Left lobe of liver (tissue), 2 donors: Measurements from ENCODE around the gene MKNK1. TPM values are rescaled to one million over a fixed set of nuclear protein-coding genes. Genes with fewer than 3 reads are reported as not detected.
A peak's percentile ranks its signal among the peaks of the same experiment; 100 is the strongest.

ENCODE experiments used
- ATAC-seq: fragments of 200-7000 bp; cut with Tn5 transposase; one replicate; pipeline ENCODE4 v1.9.1; 2020; ENCODE audit warnings: mild to moderate bottlenecking, moderate library complexity
- DNase-seq: peaks from one replicate; pipeline ENCODE4 v3.0.0-alpha.2; 2020; ENCODE audit warnings: low spot score
- total RNA-seq: library from RNA; stranded (reverse); gene quantifications from one replicate; pipeline ENCODE4 v1.2.1, GENCODE V29; 2021
- donor health status: DM: no; HTN: no; CAD: no; lungs with moderate emphysema.
- donor health status: DM: no; HTN: yes; CAD: no.

MKNK1 gene
- total RNA-seq, 1 donor from 2014 or later: 18.9 TPM

- no peak for DNase-seq
- no peak for ATAC-seq
These were observed 35.0 kb downstream of the MKNK1 start for GRCh38 chr1:46569116-46569515.

GRCh38 chr1:46568461-46568891 is 35.6 kb downstream of the MKNK1 start:
- ATAC-seq (no peak), DNase-seq (no peak)

- no peak for ATAC-seq
- DNase-seq: no peak
These were observed 40.7 kb downstream of the MKNK1 start for GRCh38 chr1:46563341-46563740.

GRCh38 chr1:46562498-46562897 is 41.6 kb downstream of the MKNK1 start:
- ATAC-seq (no peak), DNase-seq (no peak)

GRCh38 chr1:46558966-46559365 is 45.1 kb downstream of the MKNK1 start:
- ATAC-seq (no peak), DNase-seq (no peak)

- DNase-seq: no peak
- ATAC-seq: no peak
These were observed 45.7 kb downstream of the MKNK1 start for GRCh38 chr1:46558141-46558963.

- ATAC-seq (no peak), DNase-seq (no peak)
These were observed 46.7 kb downstream of the MKNK1 start for GRCh38 chr1:46557403-46557802.

DNA sequence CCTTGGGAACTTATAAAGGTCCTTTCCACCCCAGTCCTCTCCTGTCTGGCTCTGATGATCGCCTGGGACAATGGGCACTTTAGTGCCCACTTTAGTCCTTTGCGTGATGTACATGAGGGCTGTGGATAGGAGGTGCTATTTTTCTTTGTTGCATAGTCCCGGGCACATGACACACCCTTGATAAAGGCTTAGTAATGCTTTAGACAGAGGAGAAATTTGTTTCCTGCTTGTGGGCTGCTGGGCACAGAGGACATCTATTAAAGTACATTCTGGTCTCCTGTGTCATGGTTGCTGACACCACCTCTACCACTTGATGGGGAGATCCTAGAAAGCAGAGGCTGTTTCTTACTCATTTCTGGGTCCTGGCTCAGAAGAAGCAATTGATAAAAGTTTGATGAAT is 47.2 kb downstream of the MKNK1 start:
- ATAC-seq (no peak), DNase-seq (no peak)

DNA sequence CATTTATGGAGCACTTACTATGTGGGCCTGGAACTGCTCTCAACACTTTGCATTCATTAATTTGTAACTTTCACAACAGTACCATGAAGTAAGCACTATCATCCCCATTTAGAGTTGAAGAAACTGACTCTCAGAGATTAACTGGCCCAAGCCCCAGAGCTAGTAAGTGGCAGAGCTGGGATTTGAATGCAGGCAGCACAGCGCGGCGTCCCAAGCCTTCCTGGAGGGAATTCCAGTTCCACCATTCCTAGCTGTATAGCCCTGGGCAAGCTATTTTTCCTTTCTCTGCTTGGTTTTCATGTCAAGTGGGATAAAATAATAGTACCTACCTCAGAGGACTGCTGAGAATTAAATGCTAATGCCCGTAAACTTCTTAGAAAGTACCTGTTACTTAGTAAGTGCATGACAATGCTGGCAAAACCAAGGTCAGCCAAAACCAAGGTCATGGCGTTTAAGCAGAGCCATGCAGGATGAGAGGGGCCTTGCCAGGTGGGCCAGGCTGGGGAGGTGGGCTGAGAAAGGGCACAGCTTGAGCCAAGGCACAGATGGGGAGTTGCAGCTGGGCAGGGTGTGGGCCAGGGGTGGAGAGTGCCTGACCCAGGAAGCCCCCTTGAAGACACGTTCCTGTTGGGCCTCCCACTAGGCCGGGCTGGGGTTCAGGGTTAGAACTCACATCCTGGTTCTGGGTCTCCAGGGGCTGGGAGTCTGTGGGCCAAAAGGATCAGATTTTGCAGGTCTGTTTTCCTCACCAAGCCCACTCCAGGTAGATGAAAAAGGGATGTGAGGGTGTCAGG is 48.0 kb downstream of the MKNK1 start:
- DNase-seq (no peak), ATAC-seq (no peak)

DNA sequence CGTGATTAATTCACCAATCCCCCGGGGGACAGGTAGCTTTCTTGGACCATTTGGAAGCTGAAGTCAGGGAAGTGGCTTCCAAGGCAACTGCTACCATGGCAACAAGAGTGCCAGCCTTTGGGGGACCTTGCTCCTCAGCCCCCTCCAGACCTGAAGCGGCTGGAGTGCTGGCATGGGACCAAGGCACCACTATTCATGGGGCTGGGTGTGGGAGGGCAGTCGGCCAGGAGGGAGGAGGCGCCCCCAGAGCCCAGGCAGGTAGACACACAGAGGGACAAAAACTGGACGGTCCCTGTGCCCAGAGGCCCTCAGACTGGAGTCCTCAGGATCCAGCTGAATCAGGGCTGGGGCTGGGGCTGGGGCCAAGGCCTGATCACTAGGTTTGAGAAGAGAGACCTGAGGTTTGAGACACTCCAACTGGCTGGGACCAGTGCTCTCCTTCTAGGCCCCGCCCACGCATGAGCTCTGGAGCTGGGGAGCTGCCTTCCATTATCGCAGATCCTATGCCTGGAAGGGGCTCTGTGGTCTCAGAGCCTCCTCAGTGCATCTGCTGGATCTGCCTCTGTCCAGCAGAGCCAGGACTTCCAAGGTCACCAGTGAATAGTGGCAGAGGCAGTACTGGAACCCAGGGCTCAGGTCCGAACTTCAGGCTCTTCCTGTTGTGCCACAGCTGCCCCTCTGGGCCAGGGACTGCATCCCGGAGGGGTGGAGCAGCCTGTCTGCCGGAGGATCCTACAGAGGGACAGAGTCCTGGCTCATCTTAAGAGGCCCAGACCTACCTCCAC is 49.3 kb downstream of the MKNK1 start:
- ATAC-seq: no peak
- no peak for DNase-seq

- DNase-seq (no peak), ATAC-seq (no peak)
These were observed 49.9 kb downstream of the MKNK1 start for GRCh38 chr1:46554236-46554596.

DNA sequence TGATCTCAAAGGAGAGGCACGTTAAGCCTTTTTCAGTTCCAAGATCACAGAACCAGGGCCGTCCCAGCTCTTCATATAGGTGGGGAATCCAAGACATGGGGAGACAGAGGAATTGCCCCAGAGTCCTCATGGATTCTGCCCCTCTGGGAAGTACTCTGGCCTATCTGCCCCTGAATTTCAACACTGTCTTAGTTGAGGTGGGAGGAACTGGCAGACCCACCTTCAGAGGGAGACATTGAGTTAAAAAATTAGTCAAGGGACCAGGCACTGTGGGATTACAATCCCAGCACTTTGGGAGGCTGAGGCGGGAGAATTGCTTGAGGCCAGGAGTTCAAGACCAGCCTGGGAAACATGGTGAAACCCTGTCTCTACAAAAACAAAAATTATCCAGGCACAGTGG is 50.6 kb downstream of the MKNK1 start:
- DNase-seq (no peak), ATAC-seq (no peak)

DNA sequence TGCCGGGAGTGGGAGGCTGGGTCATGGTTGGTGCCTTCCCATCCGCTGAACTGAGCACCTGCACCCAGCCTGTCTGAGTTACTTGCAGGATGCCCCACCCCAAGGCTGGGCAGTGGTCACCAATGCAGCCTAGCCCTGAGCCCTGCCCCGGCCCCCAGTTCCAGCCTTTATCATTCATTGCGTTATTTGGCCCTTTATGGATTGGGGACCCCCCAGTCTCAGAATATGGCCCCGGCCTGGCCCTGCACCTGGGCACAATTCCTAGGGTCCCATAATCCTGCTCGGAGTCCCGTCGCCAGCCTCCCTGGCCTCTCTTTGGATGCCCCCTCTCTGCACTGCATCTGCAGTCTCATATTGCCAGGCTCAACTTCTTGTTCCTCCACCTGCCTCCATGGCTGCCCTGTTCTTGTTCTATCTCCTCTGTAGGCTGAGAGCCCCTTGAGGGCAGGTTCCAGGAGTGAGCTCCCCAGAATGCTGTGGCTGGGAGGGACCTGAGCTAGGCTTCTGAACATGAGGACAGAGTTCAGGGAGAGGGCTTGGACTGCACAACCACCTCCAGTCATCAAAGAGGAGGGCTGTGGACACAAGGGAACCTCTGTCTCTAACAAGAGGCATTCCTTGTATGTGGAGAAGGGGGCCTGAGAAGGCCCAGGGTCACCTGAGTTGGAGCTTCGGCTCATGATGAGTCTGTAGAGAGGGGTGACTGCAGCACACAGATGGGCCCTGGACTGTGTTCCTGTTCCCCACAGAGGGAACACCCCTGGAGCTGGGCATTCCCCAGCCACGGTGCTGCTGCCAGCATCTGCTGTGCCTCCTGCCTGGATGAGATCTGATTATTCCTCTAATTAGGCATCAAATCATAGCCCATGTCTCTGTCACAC is 51.5 kb downstream of the MKNK1 start:
- DNase-seq: no peak
- no peak for ATAC-seq

GRCh38 chr1:46551597-46552095 is 52.4 kb downstream of the MKNK1 start, which contains the start of gene KNCN:
TSS of gene KNCN (minus strand) at chr1:46551647. CDS start at chr1:46551215, 432 bp downstream.
- DNase-seq (no peak), ATAC-seq (no peak)

- no peak for ATAC-seq
- no peak for DNase-seq
These were observed 53.3 kb downstream of the MKNK1 start for GRCh38 chr1:46550751-46551231.

DNA sequence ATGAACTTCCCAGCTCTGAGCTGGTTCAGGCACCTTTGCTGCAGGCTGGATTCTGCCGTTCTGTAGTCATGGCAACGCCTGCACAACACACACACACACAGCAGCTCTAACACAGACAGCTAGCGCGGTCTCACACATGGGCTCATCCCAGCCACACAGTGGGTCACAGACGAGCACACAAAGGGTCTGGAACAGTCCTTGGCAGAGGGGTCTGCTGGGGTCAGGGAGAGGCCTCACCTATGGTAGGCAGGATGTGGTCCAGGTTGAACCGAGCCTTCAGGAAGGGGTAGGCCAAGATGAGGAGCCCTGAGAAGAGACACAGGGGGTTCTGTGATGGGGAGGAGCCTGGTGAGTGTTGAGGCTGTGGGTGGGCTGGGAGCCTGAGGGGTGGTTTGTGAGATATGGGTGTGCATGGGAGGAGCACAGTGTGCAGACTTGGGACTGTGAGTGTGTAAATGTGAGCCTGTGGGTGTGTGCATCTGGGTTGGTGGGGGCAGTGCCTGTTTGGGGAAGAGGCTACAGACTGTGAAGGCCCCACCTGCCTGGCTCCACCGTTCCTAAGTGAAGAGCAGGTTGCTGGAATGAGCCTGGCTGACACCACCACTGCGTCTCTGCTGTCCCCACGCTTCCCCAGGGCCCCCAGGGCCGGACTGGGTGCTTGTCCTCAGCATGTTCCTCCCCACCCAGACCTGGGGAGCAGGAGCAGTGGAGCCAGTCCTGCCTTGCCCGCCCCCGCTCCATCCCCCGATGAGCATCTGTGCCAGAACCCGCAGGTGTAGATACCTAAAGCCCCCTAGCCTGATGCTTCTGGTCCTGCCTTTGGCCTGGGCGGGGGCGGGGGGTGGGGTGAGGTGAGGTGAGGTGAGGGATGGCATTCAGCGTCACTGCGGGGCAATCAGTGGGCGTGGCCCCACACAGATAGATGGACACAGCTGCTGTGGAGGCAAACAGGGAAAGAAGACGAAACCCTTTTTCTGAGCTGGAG is 54.1 kb downstream of the MKNK1 start:
- ATAC-seq: no peak
- no peak for DNase-seq

GRCh38 chr1:46547481-46548383 is 56.3 kb downstream of the MKNK1 start:
- ATAC-seq: peak; percentile 79
- DNase-seq: no peak

- no peak for DNase-seq
- ATAC-seq: no peak
These were observed 57.9 kb downstream of the MKNK1 start for GRCh38 chr1:46546210-46546609.
